HEK293 (cell line): ENCODE results near the gene LRRC8B.

ENCODE experiments used
- CTCF ChIA-PET: fragments of 350-600 bp; formaldehyde crosslinking; extraction: SDS; loops from one replicate; lab custom pipeline; 2021; ENCODE audit warnings: antibody characterized with exemption; lab: Yijun Ruan, JAX
- POLR2A ChIA-PET: fragments of 300-600 bp; formaldehyde crosslinking; extraction: SDS; loops from one replicate; lab custom pipeline; 2020; ENCODE audit warnings: antibody characterized with exemption, inconsistent platforms; lab: Yijun Ruan, JAX
- H3K27ac ChIP-seq: fragments of 200-500 bp; sonication (Bioruptor generic); 2 replicates; pipeline ENCODE4 v1.5.1; 2014; ENCODE audit warnings: low read depth, low read length, control low read depth, inconsistent platforms; ENCODE audit errors: extremely low read depth
- H3K36me3 ChIP-seq, 2 experiments: fragments of 200-500 bp in 1 of 2; sonication (Bioruptor generic) in 1 of 2; 1 replicate in 1 of 2; 2 replicates in 1 of 2; pipeline ENCODE4 v1.5.1; 2014 to 2017; ENCODE audit warnings: inconsistent platforms in 2 of 2, low read length in 2 of 2; ENCODE audit not compliant: control insufficient read depth in 2 of 2, insufficient read depth in 1 of 2
- H3K4me1 ChIP-seq: fragments of 200-500 bp; sonication (Bioruptor generic); 2 replicates; pipeline ENCODE4 v1.5.1; 2014; ENCODE audit warnings: mild to moderate bottlenecking, low read length, inconsistent platforms; ENCODE audit not compliant: control insufficient read depth, insufficient read depth
- H3K4me3 ChIP-seq: 2 replicates; pipeline ENCODE4 v1.5.1; 2011; ENCODE audit warnings: low read depth, mild to moderate bottlenecking, control low read depth, low read length, moderate library complexity
- H3K9me3 ChIP-seq: fragments of 200-500 bp; sonication (Bioruptor generic); 2 replicates; pipeline ENCODE4 v1.5.1; 2014; ENCODE audit warnings: low read depth, low read length, inconsistent platforms; ENCODE audit not compliant: control insufficient read depth, insufficient read depth
- FEZF1 ChIP-seq: fragments of 450-650 bp; formaldehyde crosslinking; IDR thresholded peaks from 2 replicates; pipeline ENCODE4 v1.5.1; 2016; ENCODE audit warnings: missing biosample characterization, missing genetic modification characterization
- GLIS1 ChIP-seq: fragments of 450-650 bp; formaldehyde crosslinking; IDR thresholded peaks from 2 replicates; pipeline ENCODE4 v1.5.1; 2016; ENCODE audit warnings: missing biosample characterization, missing genetic modification characterization
- GLIS2 ChIP-seq: fragments of 450-650 bp; formaldehyde crosslinking; IDR thresholded peaks from 2 replicates; pipeline ENCODE4 v1.5.1; 2016; ENCODE audit warnings: missing biosample characterization, missing genetic modification characterization
- HOXD13 ChIP-seq: sonication (generic); formaldehyde crosslinking; IDR thresholded peaks from 2 replicates; pipeline ENCODE4 v1.8.0; 2022; ENCODE audit warnings: missing genetic modification reagents, borderline replicate concordance
- IKZF3 ChIP-seq: fragments of 450-650 bp; IDR thresholded peaks from 2 replicates; pipeline ENCODE4 v1.5.0; 2018; ENCODE audit warnings: missing biosample characterization, mild to moderate bottlenecking, missing genetic modification characterization, moderate library complexity
- KLF16 ChIP-seq: fragments of 450-650 bp; formaldehyde crosslinking; IDR thresholded peaks from 2 replicates; pipeline ENCODE4 v1.5.1; 2017; ENCODE audit warnings: missing biosample characterization, missing genetic modification characterization
- PRDM6 ChIP-seq: fragments of 450-650 bp; formaldehyde crosslinking; IDR thresholded peaks from 2 replicates; pipeline ENCODE4 v1.5.1; 2017; ENCODE audit warnings: missing biosample characterization, missing genetic modification characterization
- REPIN1 ChIP-seq: fragments of 450-650 bp; formaldehyde crosslinking; IDR thresholded peaks from 2 replicates; pipeline ENCODE4 v1.5.1; 2017; ENCODE audit warnings: missing biosample characterization, missing genetic modification characterization, low read depth
- TCF7L2 ChIP-seq: IDR thresholded peaks from 2 replicates; pipeline ENCODE4 v1.6.1; 2011; ENCODE audit warnings: low read depth, mild to moderate bottlenecking, inconsistent platforms, low read length, moderate library complexity, borderline replicate concordance
- ZBTB20 ChIP-seq: fragments of 450-650 bp; formaldehyde crosslinking; IDR thresholded peaks from 2 replicates; pipeline ENCODE4 v1.5.1; 2016; ENCODE audit warnings: missing biosample characterization, missing genetic modification characterization
- ZBTB21 ChIP-seq: fragments of 450-650 bp; formaldehyde crosslinking; IDR thresholded peaks from 2 replicates; pipeline ENCODE4 v1.5.1; 2017; ENCODE audit warnings: missing biosample characterization, missing genetic modification characterization
- ZNF138 ChIP-seq: fragments of 450-650 bp; formaldehyde crosslinking; IDR thresholded peaks from 2 replicates; pipeline ENCODE4 v1.5.1; 2016; ENCODE audit warnings: missing biosample characterization, missing genetic modification characterization, borderline replicate concordance
- ZNF140 ChIP-seq: fragments of 450-650 bp; formaldehyde crosslinking; IDR thresholded peaks from 2 replicates; pipeline ENCODE4 v1.5.1; 2016; ENCODE audit warnings: missing biosample characterization, missing genetic modification characterization
- ZNF16 ChIP-seq: fragments of 450-650 bp; formaldehyde crosslinking; IDR thresholded peaks from 2 replicates; pipeline ENCODE4 v1.5.1; 2016; ENCODE audit warnings: low read depth, missing biosample characterization, missing genetic modification characterization
- ZNF2 ChIP-seq: fragments of 450-650 bp; formaldehyde crosslinking; IDR thresholded peaks from 2 replicates; pipeline ENCODE4 v1.5.1; 2016; ENCODE audit warnings: missing biosample characterization, missing genetic modification characterization
- ZNF23 ChIP-seq: fragments of 450-650 bp; formaldehyde crosslinking; IDR thresholded peaks from 2 replicates; pipeline ENCODE4 v1.5.1; 2016; ENCODE audit warnings: missing biosample characterization, missing genetic modification characterization, borderline replicate concordance
- ZNF274 ChIP-seq, 2 experiments: fragments of 200-500 bp in 1 of 2; fragments of 450-650 bp in 1 of 2; sonication (Bioruptor generic) in 1 of 2; formaldehyde crosslinking in 1 of 2; IDR thresholded peaks; 2 replicates each; pipeline versions ENCODE4 v1.5.1 to v1.6.1; 2014 to 2016; ENCODE audit warnings: borderline replicate concordance in 1 of 2, inconsistent platforms in 1 of 2, low read length in 1 of 2, missing biosample characterization in 1 of 2, missing genetic modification characterization in 1 of 2
- ZNF404 ChIP-seq: fragments of 450-650 bp; formaldehyde crosslinking; IDR thresholded peaks from 2 replicates; pipeline ENCODE4 v1.5.1; 2017; ENCODE audit warnings: missing biosample characterization, missing genetic modification characterization
- ZNF426 ChIP-seq: fragments of 450-650 bp; formaldehyde crosslinking; IDR thresholded peaks from 2 replicates; pipeline ENCODE4 v1.5.1; 2017; ENCODE audit warnings: missing biosample characterization, missing genetic modification characterization, mild to moderate bottlenecking, inconsistent platforms, moderate library complexity
- ZNF510 ChIP-seq: fragments of 450-650 bp; formaldehyde crosslinking; IDR thresholded peaks from 2 replicates; pipeline ENCODE4 v1.5.1; 2018; ENCODE audit warnings: mild to moderate bottlenecking, missing genetic modification characterization, missing biosample characterization; ENCODE audit not compliant: insufficient replicate concordance
- ZNF600 ChIP-seq: fragments of 450-650 bp; formaldehyde crosslinking; IDR thresholded peaks from 2 replicates; pipeline ENCODE4 v1.5.1; 2016; ENCODE audit warnings: missing biosample characterization, missing genetic modification characterization
- ZNF629 ChIP-seq: fragments of 450-650 bp; formaldehyde crosslinking; IDR thresholded peaks from 2 replicates; pipeline ENCODE4 v1.5.1; 2017; ENCODE audit warnings: missing biosample characterization, missing genetic modification characterization
- ZNF707 ChIP-seq: fragments of 450-650 bp; formaldehyde crosslinking; IDR thresholded peaks from 2 replicates; pipeline ENCODE4 v1.5.1; 2016; ENCODE audit warnings: missing biosample characterization, missing genetic modification characterization
- ZNF747 ChIP-seq: fragments of 450-650 bp; formaldehyde crosslinking; IDR thresholded peaks from 2 replicates; pipeline ENCODE4 v1.5.1; 2016; ENCODE audit warnings: missing biosample characterization, missing genetic modification characterization
- ZNF791 ChIP-seq: fragments of 450-650 bp; formaldehyde crosslinking; IDR thresholded peaks from 2 replicates; pipeline ENCODE4 v1.5.1; 2016; ENCODE audit warnings: missing biosample characterization, missing genetic modification characterization
- ZSCAN30 ChIP-seq: fragments of 450-650 bp; IDR thresholded peaks from 2 replicates; pipeline ENCODE4 v1.5.1; 2018; ENCODE audit warnings: missing biosample characterization, mild to moderate bottlenecking, missing genetic modification characterization, moderate library complexity
- ZSCAN5A ChIP-seq: fragments of 450-650 bp; formaldehyde crosslinking; IDR thresholded peaks from 2 replicates; pipeline ENCODE4 v1.5.1; 2016; ENCODE audit warnings: missing biosample characterization, missing genetic modification characterization
- TF ChIP-seq, protein P1 (sequence below): fragments of 450-650 bp; formaldehyde crosslinking; IDR thresholded peaks from 2 replicates; pipeline ENCODE4 v1.5.1; 2016; ENCODE audit warnings: missing biosample characterization, missing genetic modification characterization, borderline replicate concordance

LRRC8B gene

DNA sequence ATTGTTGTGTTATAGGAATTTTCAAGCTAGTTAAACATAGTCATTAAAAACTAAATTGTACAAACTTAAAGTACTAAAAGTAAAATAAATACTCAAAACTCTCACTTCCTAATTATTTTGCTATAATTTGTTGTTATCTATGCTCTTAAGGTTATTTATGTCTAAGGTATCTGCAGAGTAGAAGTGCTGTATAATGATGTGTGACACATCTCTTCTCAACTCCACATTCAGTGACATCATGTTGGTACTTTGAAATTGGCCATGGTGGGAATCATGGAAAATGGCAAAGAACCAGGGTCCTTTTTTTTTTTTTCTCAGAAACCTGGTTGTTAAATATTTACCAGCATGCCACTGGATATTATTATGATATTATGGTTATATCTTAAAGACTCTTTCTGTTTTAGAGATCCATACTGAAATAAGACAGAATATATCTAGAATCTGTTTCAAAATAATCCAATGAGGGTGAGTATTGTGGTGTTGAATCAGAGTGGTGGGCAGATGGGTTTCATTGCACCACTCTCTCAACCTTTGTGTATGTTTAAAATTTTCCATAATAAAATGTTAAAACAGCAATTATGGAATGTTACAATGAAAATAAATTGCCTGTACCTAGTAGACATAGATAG lies 22.4 kb downstream of the LRRC8B start:
- CTCF ChIA-PET = interaction anchor here (0.7 kb wide), 1 partner anchor 29 kb away, joined by 3 read pairs; no protein-coding TSS in a partner anchor
- H3K36me3 ChIP-seq = no peaks in the 10 kb centered on the region
- no peak overlapping the region for H3K4me3 ChIP-seq
- H3K27ac ChIP-seq = no peak overlapping the region
- H3K9me3 ChIP-seq = no peaks in the 10 kb centered on the region
- peak; percentile 24; the same call in 1 of the 2 replicates for TF ChIP-seq ZBTB21 (tag by site-specific recombination)
- peak; percentile 61; the same call in 1 of the 2 replicates for TF ChIP-seq ZNF629 (tag by site-specific recombination)
- no peak for TF ChIP-seq KLF16 (tag by site-specific recombination)
- peaks cover 4% of the 10 kb centered on the region for H3K4me1 ChIP-seq
- POLR2A ChIA-PET = interaction anchor here (1.0 to 1.2 kb wide), 2 partner anchors 22 to 23 kb away, joined by 3 read pairs; partner anchors contain the start of gene LRRC8B

GRCh38 chr1:89547563-89548116 lies 23.0 kb downstream of the LRRC8B start:
- ChIA-PET POLR2A (interaction anchor here (1.0 kb wide), 1 partner anchor 22 kb away, joined by 3 read pairs; no protein-coding TSS in a partner anchor), CTCF (no interaction called here)
- Histone ChIP-seq H3K9me3 (no peaks in the 10 kb centered on the region), H3K4me1 (peaks cover 7% of the 10 kb centered on the region), H3K36me3 (no peaks in the 10 kb centered on the region), H3K4me3 (no peak overlapping the region), H3K27ac (no peak overlapping the region)
- TF ChIP-seq ZNF23 (no peak), ZNF707 (no peak), FEZF1 (tag by site-specific recombination) (no peak), GLIS1 (no peak), ZSCAN30 (tag by site-specific recombination) (no peak), REPIN1 (tag by site-specific recombination) (no peak), ZNF600 (no peak), ZBTB20 (tag by site-specific recombination) (no peak), ZNF274 (IDR thresholded peaks at IDR 0.05; ENCODE audit: low read length) (no peak), ZNF274 (tag by site-specific recombination; IDR thresholded peaks at IDR 0.05; ENCODE audit: borderline replicate concordance) (no peak), ZNF510 (tag by site-specific recombination) (no peak), ZNF404 (tag by site-specific recombination) (no peak), ZNF140 (no peak), ZNF138 (tag by site-specific recombination) (no peak), ZNF629 (tag by site-specific recombination) (0 out of 2 replicates have a peak, but pooled peaks have one; percentile 22), ZSCAN5A (tag by site-specific recombination) (no peak), GLIS2 (tag by site-specific recombination) (no peak), ZNF791 (no peak), IKZF3 (tag by site-specific recombination) (no peak), ZNF747 (tag by site-specific recombination) (no peak), ZNF2 (tag by site-specific recombination) (no peak), PRDM6 (tag by site-specific recombination) (peak; percentile 26; the same call in 1 of the 2 replicates), ZNF16 (tag by site-specific recombination) (no peak), HOXD13 (CRISPR knock-in tag) (no peak), ZNF426 (tag by site-specific recombination) (no peak), TCF7L2 (no peak)
- TF ChIP-seq, protein P1, sequence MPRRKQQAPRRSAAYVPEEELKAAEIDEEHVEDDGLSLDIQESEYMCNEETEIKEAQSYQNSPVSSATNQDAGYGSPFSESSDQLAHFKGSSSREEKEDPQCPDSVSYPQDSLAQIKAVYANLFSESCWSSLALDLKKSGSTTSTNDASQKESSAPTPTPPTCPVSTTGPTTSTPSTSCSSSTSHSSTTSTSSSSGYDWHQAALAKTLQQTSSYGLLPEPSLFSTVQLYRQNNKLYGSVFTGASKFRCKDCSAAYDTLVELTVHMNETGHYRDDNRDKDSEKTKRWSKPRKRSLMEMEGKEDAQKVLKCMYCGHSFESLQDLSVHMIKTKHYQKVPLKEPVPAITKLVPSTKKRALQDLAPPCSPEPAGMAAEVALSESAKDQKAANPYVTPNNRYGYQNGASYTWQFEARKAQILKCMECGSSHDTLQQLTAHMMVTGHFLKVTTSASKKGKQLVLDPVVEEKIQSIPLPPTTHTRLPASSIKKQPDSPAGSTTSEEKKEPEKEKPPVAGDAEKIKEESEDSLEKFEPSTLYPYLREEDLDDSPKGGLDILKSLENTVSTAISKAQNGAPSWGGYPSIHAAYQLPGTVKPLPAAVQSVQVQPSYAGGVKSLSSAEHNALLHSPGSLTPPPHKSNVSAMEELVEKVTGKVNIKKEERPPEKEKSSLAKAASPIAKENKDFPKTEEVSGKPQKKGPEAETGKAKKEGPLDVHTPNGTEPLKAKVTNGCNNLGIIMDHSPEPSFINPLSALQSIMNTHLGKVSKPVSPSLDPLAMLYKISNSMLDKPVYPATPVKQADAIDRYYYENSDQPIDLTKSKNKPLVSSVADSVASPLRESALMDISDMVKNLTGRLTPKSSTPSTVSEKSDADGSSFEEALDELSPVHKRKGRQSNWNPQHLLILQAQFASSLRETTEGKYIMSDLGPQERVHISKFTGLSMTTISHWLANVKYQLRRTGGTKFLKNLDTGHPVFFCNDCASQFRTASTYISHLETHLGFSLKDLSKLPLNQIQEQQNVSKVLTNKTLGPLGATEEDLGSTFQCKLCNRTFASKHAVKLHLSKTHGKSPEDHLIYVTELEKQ (tag by site-specific recombination) = no peak
